ENCODE results near the gene ALPI. TPM values are rescaled to one million over a fixed set of nuclear protein-coding genes. Genes with fewer than 3 reads are reported as not detected.

Gene ALPI
- total RNA-seq, 1 experiment from 2014 or later: not detected

- in situ Hi-C loops (cut with HindIII; ENCODE audit: low sequenced_read_pairs): no loop called here
These were observed 36.4 kb downstream of the ALPI start for GRCh38 chr2:232492236-232492848.

GRCh38 chr2:232492963-232493700, 37.2 kb downstream of the ALPI start:
- DNase-seq (ENCODE audit: low spot score): no peak

More at GRCh38 chr2:232492236-232492848, 36.4 kb downstream of the ALPI start:
- no peak for DNase-seq (ENCODE audit: low spot score)

GRCh38 chr2:232493701-232494474, 37.9 kb downstream of the ALPI start:
- in situ Hi-C loops (cut with HindIII; ENCODE audit: low sequenced_read_pairs): no loop called here
- no peak for DNase-seq (ENCODE audit: low spot score)

More at GRCh38 chr2:232492963-232493700, 37.2 kb downstream of the ALPI start:
- in situ Hi-C loops (cut with HindIII; ENCODE audit: low sequenced_read_pairs): no loop called here

GRCh38 chr2:232494542-232494941, 38.6 kb downstream of the ALPI start:
- in situ Hi-C loops (cut with HindIII; ENCODE audit: low sequenced_read_pairs): no loop called here
- DNase-seq (ENCODE audit: low spot score): no peak

GRCh38 chr2:232495292-232495691, 39.3 kb downstream of the ALPI start:
- no peak for DNase-seq (ENCODE audit: low spot score)
- in situ Hi-C loops (cut with HindIII; ENCODE audit: low sequenced_read_pairs): no loop called here

GRCh38 chr2:232496501-232497270, 40.7 kb downstream of the ALPI start:
- no peak for DNase-seq (ENCODE audit: low spot score)
- in situ Hi-C loops (cut with HindIII; ENCODE audit: low sequenced_read_pairs): no loop called here

GRCh38 chr2:232497348-232497747, 41.4 kb downstream of the ALPI start:
- DNase-seq (ENCODE audit: low spot score): no peak
- in situ Hi-C loops (cut with HindIII; ENCODE audit: low sequenced_read_pairs): no loop called here

- in situ Hi-C loops (cut with HindIII; ENCODE audit: low sequenced_read_pairs): no loop called here
- no peak for DNase-seq (ENCODE audit: low spot score)
These were observed 42.5 kb downstream of the ALPI start for GRCh38 chr2:232498452-232498851.

- DNase-seq (ENCODE audit: low spot score): no peak
- in situ Hi-C loops (cut with HindIII; ENCODE audit: low sequenced_read_pairs): no loop called here
These were observed 45.4 kb downstream of the ALPI start for GRCh38 chr2:232501331-232501771.

GRCh38 chr2:232501794-232502390, 45.9 kb downstream of the ALPI start:
- in situ Hi-C loops (cut with HindIII; ENCODE audit: low sequenced_read_pairs): no loop called here

GRCh38 chr2:232502511-232502910, 46.6 kb downstream of the ALPI start:
- no peak for DNase-seq (ENCODE audit: low spot score)
- in situ Hi-C loops (cut with HindIII; ENCODE audit: low sequenced_read_pairs): no loop called here

More at GRCh38 chr2:232501794-232502390, 45.9 kb downstream of the ALPI start:
- no peak for DNase-seq (ENCODE audit: low spot score)

- in situ Hi-C loops (cut with HindIII; ENCODE audit: low sequenced_read_pairs): no loop called here
- DNase-seq (ENCODE audit: low spot score): peak; percentile 60
These were observed 47.2 kb downstream of the ALPI start for GRCh38 chr2:232502911-232503808.

GRCh38 chr2:232503809-232504323, 47.9 kb downstream of the ALPI start:
- in situ Hi-C loops (cut with HindIII; ENCODE audit: low sequenced_read_pairs): no loop called here
- no peak for DNase-seq (ENCODE audit: low spot score)

GRCh38 chr2:232504438-232504837, 48.5 kb downstream of the ALPI start:
- no peak for DNase-seq (ENCODE audit: low spot score)
- in situ Hi-C loops (cut with HindIII; ENCODE audit: low sequenced_read_pairs): no loop called here

GRCh38 chr2:232505856-232506255, 49.9 kb downstream of the ALPI start:
- DNase-seq (ENCODE audit: low spot score): no peak

GRCh38 chr2:232506709-232507108, 50.8 kb downstream of the ALPI start:
- DNase-seq (ENCODE audit: low spot score): no peak
- in situ Hi-C loops (cut with HindIII; ENCODE audit: low sequenced_read_pairs): no loop called here

More at GRCh38 chr2:232505856-232506255, 49.9 kb downstream of the ALPI start:
- in situ Hi-C loops (cut with HindIII; ENCODE audit: low sequenced_read_pairs): no loop called here

- in situ Hi-C loops (cut with HindIII; ENCODE audit: low sequenced_read_pairs): no loop called here
- no peak for DNase-seq (ENCODE audit: low spot score)
These were observed 52.3 kb downstream of the ALPI start for GRCh38 chr2:232508251-232508650.

Data from G401 (cell line).